ENCODE results near the gene RHBDD1.
A peak's percentile ranks its signal among the peaks of the same experiment; 100 is the strongest.

GRCh38 chr2:226969417-226970080, 133.7 kb downstream of the RHBDD1 start:
- TF ChIP-seq CTCF (IDR thresholded peaks at IDR 0.05) (no peak), NRF1 (IDR thresholded peaks at IDR 0.05; ENCODE audit: low read depth, low read length) (no peak), FOXJ3 (CRISPR knock-in tag; IDR thresholded peaks at IDR 0.05) (no peak), POLR2AphosphoS5 (IDR thresholded peaks at IDR 0.05; ENCODE audit: low read depth, low read length) (no peak), EP300 (IDR thresholded peaks at IDR 0.05; ENCODE audit: borderline replicate concordance in 1 of 2, low read depth in 1 of 2, low read length in 1 of 2) (peak in 1 of 2 experiments; percentile 25; a peak in 1 of 4 replicates), YY1 (IDR thresholded peaks at IDR 0.05; ENCODE audit: low read depth) (no peak), NFIC (IDR thresholded peaks at IDR 0.05; ENCODE audit: borderline replicate concordance) (peak; percentile 15; the same call in 1 of the 2 replicates), CHD2 (IDR thresholded peaks at IDR 0.05; ENCODE audit: low read length, partially characterized antibody) (no peak), SIN3A (IDR thresholded peaks at IDR 0.05; ENCODE audit: borderline replicate concordance, low read depth, low read length) (no peak), REST (IDR thresholded peaks at IDR 0.05; ENCODE audit: low read depth, low read length) (no peak), ZBTB33 (IDR thresholded peaks at IDR 0.05; ENCODE audit: borderline replicate concordance, low read depth) (no peak)

All from SK-N-SH (cell line).